T-helper 1 cell treated with Interleukin-12 subunit alpha and Interleukin-12 subunit beta and Interleukin-4 antibody, amounts not matched to agents 30 ng/mL and 1 ng/mL, for 36 hours (primary cell): Measurements from ENCODE around the gene CHRNG. TPM values are rescaled to one million over a fixed set of nuclear protein-coding genes. Genes with fewer than 3 reads are reported as not detected.

ENCODE experiments used
- intact Hi-C: fragments of 100-400 bp; cut with micrococcal nuclease; formaldehyde crosslinking; loops from one replicate; pipeline ENCODE4 v1.15.1; 2024
- total RNA-seq: library from RNA; stranded (reverse); gene quantifications from 2 replicates; pipeline ENCODE4 v1.2.3, GENCODE V29; 2022

The CHRNG gene, protein sequence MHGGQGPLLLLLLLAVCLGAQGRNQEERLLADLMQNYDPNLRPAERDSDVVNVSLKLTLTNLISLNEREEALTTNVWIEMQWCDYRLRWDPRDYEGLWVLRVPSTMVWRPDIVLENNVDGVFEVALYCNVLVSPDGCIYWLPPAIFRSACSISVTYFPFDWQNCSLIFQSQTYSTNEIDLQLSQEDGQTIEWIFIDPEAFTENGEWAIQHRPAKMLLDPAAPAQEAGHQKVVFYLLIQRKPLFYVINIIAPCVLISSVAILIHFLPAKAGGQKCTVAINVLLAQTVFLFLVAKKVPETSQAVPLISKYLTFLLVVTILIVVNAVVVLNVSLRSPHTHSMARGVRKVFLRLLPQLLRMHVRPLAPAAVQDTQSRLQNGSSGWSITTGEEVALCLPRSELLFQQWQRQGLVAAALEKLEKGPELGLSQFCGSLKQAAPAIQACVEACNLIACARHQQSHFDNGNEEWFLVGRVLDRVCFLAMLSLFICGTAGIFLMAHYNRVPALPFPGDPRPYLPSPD
- not detected in 2 replicates for total RNA-seq

DNA sequence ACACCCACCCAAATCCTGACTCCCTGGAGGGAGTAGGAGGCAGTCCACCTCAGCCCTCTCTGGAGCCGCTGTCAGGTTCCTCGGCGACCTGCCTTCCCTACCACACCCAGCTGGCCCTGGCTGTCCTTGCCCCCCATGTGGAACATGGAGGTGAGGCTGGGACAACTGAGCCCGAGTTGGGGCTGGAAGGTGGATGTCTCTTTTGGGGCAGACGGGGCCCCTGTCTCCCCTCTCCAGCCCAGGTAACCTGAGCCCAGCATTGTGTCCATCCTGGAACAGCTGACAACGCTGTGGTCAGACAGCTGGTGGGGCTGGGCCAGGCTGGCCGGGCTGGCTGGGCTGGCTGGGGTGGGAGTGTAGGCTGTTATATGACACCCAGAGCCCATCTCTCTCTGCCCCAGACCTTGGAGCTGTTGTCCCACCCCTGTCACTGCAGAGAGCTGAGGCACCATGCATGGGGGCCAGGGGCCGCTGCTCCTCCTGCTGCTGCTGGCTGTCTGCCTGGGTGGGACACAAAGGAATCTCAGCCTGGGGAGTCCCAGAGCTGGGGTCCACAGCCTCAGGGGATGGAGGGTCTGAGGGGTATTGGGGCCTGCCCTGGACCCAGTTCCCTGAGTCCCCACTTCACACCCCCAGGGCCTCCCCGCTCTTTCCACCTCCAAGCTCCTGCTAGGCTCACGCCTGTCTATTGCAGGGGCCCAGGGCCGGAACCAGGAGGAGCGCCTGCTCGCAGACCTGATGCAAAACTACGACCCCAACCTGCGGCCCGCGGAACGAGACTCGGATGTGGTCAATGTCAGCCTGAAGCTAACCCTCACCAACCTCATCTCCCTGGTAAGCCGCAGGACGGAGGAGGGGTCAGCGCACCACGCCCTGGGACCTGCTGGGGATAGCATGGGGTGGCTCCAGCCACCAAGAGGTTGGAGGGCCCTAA, at the start of gene CHRNG:
Gene CHRNG (plus strand): TSS at position 395 of the 934 bp plus-strand sequence. CDS start 56 bp downstream, at position 451.
- intact Hi-C loops: no loop called here

DNA sequence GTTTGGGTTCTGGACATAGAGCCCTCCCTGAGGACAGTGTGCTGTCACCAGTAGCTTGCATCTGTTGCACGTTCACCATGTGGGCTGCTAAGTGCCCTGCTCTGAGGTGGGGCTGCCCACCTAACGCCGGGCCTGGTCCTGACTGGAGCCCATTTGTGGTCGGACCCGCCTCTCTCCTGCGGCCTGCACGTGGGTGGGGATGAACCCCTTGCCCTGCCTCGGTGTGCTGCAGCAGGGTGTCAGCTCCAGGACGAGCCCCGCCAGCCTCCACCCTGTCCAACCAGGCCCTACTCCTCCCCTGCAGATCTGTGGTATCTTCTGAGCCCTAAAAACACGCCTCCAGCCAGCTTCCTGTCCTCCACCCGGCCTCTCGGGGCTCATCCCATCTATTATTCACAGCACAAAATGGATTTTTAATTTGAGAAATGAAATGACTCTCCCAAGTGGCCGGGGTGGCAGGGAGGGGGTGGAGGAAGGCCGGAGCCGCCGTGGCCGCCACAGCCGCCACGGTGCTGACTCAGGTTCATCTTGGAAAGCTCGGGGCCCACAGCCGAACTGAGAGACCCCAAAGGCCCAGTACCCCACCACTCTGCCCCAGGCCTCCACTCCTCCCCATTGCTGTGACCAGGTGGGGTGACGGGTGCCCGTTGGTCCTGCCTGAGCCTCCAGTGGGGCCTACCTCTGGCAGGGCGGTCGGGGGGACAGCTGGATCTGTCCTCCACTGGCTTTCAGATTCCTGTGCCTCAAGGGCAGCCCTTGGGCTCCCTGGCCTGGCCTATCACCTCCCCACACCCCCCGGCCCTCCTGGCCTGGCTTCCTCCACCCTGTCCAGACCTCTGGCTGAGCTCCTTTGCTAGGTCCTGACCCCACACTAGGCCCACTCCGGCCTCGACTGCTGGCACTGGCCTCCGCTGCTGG, 49.0 kb upstream of the CHRNG start:
- intact Hi-C loops: no loop called here

DNA sequence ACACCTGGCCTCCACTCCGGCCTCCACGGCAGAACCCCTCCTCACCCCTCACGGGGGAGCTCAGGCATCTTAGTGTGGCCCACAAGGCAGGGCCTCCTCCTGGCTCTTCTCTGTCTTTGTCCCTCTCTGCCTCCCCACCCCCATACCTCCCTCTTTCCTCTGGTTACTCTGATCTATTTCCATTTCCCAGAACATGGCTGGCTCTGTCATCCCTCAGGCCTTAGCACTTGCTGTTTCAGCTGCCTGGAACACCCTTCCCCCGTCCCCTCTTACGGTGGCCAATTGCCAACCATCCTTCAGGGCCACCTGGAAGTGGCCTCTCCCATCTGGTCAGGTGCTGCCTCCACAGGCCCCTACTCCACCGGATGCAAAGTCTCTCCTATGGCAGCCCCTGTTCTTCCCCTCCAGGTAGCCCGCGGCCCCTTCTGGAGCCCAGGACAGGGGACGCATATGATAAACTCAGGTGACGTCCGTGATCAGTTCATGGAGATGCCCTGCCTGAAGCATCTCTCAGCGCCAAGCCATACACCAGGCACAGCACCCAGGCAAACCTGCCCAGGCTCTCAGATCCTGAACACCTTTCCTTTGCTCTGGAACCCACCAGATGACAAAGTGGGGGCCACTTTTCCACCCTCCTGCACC, 48.2 kb upstream of the CHRNG start:
- intact Hi-C loops: no loop called here

DNA sequence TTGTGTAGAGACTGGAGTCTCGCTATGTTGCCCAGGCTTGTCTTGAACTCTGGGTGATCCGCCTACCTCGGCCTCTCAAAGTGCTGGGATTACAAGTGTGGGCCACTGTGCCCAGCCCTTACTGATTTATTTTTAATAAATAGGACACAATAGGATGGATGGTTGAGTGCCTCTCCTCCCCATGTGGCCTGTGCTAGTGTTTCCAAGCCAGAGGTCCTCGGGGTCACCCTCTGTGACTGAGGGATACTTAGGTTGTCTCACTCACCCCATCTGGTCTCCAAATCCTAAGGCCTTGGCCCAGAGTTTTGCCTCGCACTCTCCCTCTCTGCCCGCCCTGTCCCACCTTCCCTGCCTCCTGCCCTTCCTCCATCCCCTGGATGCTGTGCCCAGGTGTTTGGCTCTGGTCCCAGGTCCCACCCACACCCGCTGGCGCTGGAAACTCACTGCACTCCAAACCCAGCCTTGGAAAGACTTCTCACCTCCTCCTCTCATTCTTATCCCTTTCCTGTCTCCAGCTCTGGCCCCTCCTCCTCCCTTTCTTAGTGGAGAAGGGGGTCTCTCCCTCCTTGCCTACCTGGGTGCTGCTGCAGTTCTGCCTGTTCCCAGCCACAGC, 47.1 kb upstream of the CHRNG start:
- intact Hi-C loops: no loop called here

DNA sequence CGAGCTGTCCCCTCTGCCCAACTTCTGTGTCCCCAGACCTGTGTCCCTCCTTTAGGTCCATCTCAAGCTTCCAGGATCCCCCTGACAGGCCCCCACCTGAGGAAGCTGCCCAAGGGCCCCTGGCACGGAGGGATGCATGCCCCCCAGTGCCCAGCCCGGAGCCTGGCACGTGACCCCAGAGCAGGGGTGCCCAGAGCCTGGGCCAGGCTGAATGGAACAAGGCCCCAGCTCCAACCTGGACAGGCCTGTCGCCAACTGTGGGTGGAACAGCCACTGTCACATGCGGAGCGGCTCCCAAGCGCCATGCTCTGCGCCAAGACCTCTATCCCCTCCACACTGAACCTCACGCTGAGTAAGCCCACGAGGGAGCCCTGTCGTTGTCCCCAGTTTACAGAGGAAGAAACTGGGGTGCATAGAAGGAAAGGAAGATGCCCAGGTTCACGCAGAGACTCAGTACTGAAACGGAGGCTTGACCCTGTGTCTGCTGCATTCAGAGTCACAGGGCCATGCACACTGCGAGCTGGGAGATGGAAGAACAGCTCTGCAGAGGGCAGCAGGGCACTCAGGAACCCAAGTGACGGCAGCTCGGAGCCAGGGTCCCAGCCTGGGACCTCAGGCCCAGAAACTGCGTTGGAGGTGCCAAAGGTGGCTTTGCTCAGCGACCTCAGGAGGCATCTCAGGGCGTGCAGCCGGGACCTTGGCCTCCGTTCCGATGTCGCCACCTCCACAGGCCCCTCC, 46.4 kb upstream of the CHRNG start:
- intact Hi-C loops: no loop called here

DNA sequence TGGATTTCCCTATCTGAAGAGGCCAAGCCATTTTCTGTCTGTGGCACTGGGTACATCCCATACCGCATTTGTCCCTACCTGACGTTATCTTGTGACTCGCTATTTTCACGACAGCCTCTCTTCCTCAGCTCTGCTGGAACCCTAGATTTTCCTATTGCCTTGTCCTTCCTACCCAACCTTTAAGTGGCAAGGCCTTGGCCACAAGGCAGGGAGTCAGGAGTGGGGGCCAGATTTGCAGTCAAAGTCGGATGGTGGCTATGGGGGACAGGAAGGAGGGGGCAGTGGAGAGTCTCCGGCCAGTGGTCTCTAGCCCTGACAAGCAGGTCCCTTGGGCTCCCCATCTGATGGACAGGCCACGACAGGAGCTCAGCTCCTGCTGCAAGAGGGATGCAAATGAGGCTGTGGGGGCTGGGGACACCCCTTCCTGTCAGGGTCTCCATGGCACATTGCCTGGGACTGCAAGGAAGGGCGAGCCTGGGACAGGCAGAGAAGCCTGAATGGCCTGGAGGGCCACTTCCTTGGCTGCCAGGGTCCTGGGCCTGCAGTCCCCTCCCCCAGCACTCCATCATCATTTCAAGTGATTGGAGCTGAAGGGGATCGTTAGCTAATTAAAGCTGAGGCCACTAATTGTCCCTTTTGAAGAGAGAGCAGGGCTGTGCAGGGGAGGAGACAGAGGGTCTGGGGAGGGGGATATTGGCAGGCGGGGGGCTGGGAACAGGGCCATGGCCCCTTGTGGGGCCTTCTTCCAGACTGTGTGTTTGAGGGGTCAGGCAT, 45.6 kb upstream of the CHRNG start:
- intact Hi-C loops: no loop called here

DNA sequence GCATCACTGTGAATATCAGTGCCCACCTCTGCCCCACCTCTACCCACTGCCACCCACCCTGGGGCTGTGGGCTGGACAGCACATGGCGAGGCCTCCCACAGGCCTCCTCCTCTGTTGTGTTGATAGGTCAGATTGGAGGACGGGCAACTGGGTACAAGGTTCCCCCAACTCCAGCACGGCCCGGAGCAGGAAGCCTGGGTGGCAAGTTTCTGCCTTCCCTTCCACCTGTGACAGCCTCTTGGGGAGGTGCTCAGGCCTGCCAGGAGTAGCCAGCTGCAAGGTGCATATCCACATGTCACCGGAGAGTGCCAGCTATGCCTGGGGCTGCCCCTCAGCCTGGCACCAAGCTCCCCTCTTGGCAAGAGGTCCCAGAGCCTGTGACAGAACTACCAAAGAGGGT, 45.0 kb upstream of the CHRNG start:
- intact Hi-C loops: no loop called here

DNA sequence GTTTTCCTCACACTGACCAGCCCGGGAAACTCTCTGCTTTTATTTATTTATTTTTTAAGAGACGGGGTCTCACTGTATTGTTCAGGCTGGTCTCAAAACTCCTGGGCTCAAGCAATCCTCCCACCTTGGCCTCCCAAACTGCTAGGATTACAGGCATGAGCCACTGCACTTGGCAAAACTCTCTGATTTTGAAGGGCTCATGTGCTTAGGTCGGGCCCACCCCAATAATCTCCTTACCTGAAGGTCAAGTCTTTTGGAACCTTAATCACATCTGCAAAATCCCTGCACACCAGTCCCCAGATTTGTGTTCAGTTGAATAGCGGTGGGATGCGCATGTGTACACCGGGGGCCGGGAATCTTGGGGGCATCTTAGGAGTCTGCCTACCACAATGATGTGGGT, 44.2 kb upstream of the CHRNG start:
- intact Hi-C loops: no loop called here

DNA sequence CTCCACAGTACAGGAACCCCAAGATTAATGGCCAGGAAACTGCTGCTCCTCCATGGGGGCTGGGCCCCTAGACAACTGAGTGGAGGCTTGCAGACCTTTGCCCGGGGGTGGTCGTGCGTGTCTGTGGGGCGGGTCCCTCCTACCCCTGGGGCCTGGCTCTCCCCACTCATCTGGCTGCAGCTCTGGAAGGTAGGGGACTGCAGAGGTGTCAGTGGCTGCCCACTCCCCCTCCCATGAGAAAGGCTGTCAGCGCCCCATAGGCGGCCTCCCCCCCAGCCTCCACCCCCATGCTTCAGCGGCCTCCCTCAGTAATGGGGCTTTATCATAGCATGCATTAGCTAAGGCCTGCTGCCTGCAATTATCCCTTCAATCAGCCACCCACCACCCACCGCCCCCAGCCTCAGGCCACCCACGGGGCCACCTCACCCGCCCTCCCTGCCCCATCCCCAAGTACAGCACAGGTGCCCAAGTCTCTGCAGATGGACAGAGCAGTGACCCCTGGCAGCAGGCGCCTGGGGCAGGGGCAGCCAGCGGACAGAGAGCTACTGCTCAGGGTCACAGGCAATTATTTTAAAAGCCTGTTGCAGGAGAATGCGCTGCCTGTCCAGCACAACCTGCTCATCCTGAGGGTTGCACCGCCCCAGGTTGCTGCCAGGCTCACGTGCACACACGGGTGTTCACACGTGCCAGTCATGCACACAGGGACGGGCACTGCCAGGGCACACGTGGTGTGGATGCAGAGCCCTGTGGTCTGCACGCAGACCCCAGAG, 42.8 kb upstream of the CHRNG start:
- intact Hi-C loops: no loop called here

DNA sequence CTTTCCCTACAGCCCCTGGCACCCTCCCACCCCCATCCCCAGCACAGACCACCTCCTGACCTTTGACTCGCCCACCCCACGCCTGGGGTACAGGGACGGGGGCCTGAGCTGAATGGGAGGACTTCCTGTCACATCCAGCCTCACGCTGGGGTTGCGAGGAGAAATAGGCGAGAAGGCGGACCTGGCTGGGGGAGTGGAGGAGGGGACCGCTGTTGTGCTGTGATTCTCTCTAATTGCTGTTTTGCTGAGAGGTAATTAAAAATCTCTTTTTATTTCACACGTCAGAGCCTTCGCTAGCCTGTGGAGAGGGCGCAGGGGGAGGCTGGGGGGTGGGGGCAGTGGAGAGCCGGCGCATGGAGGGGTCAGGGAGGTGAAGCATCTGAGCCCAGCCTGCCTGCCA, 42.1 kb upstream of the CHRNG start:
- intact Hi-C loops: no loop called here

DNA sequence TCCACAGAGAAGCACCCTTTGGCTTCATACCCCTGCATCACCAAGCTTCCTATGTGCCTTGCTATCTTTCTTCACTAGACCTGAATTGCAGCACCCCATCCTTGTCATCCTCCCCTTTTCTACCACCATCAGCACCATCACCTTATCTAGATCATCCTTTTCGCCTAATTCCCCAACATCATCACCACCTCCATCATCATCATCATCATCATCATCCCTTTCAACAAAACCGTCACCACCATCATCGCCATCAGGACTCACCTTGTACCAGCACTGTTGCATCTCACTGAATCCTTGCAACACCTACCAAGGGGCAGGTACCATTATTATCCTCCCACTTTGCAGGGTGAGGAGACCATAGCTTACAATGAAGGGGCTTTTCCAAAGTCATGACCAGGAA, 41.0 kb upstream of the CHRNG start:
- intact Hi-C loops: no loop called here

DNA sequence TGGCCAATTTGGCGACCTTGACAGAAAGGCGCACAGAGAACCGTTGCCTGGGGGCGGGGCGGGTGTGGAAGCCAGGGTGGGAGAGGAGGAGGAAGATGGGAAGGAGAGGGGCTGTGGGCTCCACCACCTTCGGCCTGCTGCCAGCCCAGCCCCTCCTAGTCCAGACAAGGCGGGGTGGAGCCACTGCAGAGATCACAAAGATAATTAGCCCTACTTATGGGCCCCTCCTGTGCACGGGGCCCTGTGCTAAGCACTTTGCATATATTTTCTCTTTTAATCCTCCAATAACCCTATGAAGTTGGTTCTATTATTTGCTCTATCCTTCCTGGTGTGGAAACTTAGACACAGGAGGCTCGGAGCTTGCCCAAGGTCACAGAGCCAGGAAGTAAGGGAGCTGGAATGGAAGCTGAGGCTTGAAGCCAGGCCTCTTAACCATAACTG, 38.1 kb upstream of the CHRNG start:
- intact Hi-C loops: no loop called here

DNA sequence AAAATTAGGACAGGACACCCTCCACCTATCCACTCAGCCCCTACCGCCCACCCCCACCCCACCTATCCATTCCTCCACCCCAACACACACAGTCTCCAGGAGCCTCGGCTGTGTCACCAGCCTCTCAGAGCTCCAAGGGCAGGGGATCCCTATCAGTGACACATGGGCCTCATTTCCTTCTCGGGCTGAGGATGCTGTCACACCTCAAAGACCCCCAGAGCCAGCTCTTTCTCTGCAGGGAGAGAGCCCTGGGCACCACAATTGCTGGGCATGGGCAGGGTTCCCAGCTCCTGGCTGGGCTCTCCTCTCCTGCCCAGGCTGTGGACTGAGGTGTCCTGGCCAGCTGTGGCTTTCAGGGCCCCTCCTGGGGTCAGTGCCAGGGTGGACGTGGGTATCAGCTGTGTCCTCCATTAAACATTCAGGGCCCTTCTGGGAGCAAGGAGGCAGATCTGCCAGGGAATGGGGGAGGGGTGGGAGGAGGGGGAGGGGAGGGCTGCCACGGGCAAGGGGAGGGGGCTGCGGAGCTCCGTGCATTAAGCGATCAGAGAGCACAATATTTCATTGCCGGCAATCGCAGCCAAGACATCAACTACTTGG, 37.6 kb upstream of the CHRNG start:
- intact Hi-C loops: no loop called here

DNA sequence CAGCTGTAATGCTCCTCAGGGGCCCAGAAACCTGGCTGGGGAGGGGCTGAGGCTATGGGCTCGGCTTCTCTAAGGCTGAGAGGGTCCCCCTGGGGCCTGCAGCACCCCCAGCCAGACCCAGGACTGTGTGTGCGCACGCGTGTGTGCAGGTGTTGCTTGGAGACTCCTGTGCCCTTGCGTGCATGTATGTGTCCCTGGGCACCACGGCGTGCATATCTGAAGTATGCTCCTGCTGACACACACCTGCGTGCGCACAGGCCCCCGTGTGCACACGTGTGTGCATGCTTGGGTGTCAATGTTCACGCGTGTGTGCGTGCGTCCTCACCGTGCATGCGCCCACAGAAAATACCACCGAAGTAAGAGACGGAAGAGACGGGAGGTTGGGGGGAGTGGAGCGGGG, 37.0 kb upstream of the CHRNG start:
- intact Hi-C loops: no loop called here

DNA sequence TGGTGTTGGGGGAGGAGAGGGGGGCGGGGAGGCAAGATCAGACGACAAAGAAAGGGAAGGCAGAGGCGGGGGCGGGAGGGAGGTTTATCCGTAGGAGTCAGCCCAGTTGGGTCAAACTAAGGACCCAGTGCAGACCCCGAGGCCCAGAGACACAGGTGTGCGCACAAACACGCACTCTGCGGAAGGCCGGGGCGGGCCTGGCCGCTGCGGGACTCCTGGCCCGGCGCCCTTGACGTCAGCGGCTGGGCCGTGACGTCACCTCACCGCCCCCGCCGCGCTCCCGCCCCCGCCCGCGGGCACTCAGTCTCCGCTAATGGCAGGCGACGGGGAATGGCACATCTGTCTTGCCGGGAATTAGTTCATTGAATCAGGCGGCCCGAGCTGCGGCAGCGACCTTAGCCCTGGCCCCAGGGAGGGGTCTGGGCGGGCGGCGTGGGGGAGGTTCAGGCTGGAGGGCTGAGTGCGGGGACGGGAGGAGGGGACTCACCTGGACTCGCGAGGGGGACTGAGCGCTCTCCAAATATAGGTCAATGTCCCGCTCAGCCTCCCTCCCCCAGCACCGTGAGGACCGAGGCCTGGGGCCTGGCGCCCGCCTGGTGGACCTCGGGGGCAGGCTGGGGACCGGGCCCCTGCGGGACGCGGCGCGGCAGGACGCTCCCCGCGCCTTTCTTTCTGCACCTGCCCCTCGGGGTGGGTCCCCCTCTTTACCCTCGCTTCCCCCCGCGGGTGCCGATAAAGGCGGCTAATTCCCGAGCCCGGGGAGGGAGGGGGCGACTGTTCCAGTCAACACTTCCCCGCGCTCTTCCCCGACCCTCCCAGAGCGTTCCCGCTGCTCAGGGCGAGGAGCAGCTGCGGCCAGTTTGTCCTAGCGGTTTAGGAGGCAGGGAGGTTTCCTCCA, 36.3 kb upstream of the CHRNG start:
- intact Hi-C loops: no loop called here

DNA sequence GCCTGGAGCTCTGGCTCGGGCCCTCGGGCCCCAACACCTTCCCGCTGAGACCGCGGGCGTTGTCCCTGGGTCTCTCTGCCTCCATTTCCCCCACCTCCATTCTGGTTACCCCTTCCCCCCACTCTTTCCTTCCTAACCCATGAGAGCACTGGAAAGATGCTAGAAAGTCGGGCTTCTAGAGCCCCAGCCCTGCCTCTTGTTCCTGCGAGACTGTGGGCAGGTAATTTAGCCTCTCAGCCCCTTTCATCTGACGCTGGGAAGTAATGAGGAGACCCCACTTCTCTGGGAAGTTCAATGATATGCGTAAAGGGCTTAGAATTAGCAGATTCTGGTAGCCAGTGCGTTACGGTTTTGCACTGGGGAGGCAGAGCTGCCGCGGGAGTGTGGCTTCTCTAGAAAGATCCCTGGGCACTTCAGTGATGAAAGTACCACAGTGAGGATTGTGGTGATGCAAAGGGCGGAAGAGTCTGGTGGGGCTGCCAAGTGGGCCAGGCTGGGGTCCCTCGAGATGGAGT, 35.6 kb upstream of the CHRNG start:
- intact Hi-C loops: no loop called here
